GM18907 (cell line): ENCODE results near the gene CPLX1.

Experiments used
- ATAC-seq: cut with Tn5 transposase; IDR thresholded peaks from one replicate; pipeline ENCODE4 v1.9.1; 2021; ENCODE audit warnings: mild to moderate bottlenecking, moderate library complexity; ENCODE audit not compliant: unreplicated experiment

CPLX1 gene

GRCh38 chr4:856225-856901 is 30.4 kb upstream of the CPLX1 start:
- no peak for ATAC-seq

GRCh38 chr4:855880-856224 is 29.9 kb upstream of the CPLX1 start:
- no peak for ATAC-seq

- ATAC-seq, result no peak
These were observed 28.4 kb upstream of the CPLX1 start for GRCh38 chr4:854356-854755.

GRCh38 chr4:853416-853781 is 27.5 kb upstream of the CPLX1 start:
- ATAC-seq, result no peak

GRCh38 chr4:851701-852430 is 25.9 kb upstream of the CPLX1 start:
- no peak for ATAC-seq

GRCh38 chr4:850323-850945 is 24.5 kb upstream of the CPLX1 start:
- ATAC-seq, result no peak

- ATAC-seq, result no peak
These were observed 23.7 kb upstream of the CPLX1 start for GRCh38 chr4:849478-850175.

- no peak for ATAC-seq
These were observed 23.0 kb upstream of the CPLX1 start for GRCh38 chr4:848803-849477.

GRCh38 chr4:848307-848691 is 22.4 kb upstream of the CPLX1 start:
- no peak for ATAC-seq

GRCh38 chr4:845836-846251 is 19.9 kb upstream of the CPLX1 start:
- ATAC-seq, result no peak

- no peak for ATAC-seq
These were observed 19.4 kb upstream of the CPLX1 start for GRCh38 chr4:845233-845835.

GRCh38 chr4:844752-845232 is 18.9 kb upstream of the CPLX1 start:
- no peak for ATAC-seq

GRCh38 chr4:839675-840443 is 13.9 kb upstream of the CPLX1 start:
- no peak for ATAC-seq

- no peak for ATAC-seq
These were observed 11.8 kb upstream of the CPLX1 start for GRCh38 chr4:837772-838171.

GRCh38 chr4:836750-837301 is 10.9 kb upstream of the CPLX1 start:
- ATAC-seq, result no peak

GRCh38 chr4:836003-836511 is 10.1 kb upstream of the CPLX1 start:
- ATAC-seq, result no peak

GRCh38 chr4:835148-836002 is 9.4 kb upstream of the CPLX1 start:
- ATAC-seq, result no peak

- no peak for ATAC-seq
These were observed 8.6 kb upstream of the CPLX1 start for GRCh38 chr4:834368-835147.
